GM19438 (cell line): ENCODE measurements around the gene CNNM1.

ENCODE experiments used
- ATAC-seq: cut with Tn5 transposase; IDR thresholded peaks from one replicate; pipeline ENCODE4 v1.9.1; 2021; ENCODE audit warnings: low read depth; ENCODE audit not compliant: unreplicated experiment

Gene CNNM1

DNA sequence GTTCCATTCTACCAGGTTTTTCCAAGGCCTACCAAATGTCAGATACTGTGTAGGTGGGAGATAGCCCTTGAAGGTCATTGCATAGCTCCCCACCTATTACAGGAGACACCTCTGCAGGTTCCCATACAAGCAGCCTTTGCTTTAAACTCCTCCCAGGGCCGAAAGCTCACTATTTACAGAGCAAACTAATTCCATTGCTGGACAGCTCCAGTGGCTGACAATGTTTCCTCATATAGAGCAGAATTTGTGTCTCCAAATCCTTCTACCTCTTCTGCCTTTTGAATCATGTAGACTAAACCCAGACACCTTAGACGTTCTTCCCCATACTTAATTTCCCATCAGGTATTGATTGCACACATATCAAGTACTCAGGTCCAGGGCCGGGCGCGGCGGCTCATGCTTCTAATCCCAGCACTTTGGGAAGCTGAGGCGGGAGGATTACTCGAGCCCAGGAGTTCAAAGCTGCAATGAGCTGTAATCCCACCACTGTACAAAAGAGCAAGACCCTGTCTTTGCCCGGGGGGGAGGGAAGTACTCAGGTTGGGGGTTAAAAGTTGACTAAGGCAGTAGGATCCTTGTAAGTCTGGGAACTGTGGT lies 2.1 kb downstream of the CNNM1 start:
- no peak for ATAC-seq

DNA sequence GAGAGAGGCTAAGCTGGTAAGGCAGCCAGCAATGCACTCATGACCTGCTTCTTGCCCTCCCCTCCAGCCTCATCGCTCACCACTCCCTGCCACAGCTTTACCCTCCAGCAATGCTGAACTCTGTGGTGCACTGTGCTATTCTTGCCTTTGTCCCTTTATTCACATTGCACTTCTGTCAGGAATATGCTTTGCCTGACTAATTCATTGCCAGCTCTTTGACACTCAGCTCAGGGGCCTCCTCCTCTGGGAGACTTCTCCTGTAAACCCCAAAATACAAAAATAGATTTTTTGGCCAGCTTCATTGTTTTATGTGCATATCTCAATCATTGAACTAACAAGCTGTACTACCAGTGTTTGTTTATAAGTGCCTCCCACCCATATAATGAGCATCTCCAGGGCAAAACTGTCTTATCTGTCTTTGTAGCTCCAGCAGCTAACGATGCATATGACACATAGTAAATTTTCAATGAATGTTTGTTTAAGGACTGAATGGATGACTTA lies 8.2 kb downstream of the CNNM1 start:
- no peak for ATAC-seq

DNA sequence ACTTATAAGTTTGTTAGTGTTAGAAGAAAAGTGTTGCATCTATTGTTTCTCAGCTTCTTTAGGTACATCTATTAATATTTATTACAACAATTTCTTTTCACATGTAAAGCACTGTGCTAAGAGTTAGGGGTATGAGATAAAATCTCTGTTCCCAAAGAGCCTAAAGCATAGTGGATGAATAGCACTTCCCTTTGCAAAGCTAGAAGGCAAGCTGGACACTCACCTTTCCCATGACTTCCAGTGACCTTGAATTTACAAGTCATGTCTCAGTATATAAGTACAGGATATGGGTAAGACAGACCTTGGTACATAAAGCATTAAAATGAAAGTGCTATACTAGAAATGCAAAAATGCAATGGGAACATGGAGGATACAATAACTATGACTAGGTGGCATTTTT lies 8.7 kb downstream of the CNNM1 start:
- no peak for ATAC-seq

DNA sequence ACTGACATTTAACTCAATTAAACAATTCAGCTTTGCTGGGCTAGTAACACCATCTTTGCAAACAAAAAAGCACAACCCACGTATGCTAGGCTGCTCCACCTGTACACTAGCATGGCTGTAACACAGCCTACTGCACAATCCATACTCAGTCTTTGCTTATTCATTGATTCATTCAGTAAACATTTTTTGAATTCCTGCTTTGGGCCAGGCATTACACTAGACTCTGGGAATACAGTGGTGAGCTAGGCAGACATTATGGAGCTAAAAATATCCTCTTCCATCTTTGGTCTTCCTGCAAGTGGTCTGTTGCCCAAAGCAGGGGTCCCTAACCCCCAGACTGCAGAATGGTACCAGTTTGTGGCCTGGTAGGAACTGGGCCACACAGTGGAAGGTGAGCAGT lies 9.9 kb downstream of the CNNM1 start:
- ATAC-seq, result no peak

DNA sequence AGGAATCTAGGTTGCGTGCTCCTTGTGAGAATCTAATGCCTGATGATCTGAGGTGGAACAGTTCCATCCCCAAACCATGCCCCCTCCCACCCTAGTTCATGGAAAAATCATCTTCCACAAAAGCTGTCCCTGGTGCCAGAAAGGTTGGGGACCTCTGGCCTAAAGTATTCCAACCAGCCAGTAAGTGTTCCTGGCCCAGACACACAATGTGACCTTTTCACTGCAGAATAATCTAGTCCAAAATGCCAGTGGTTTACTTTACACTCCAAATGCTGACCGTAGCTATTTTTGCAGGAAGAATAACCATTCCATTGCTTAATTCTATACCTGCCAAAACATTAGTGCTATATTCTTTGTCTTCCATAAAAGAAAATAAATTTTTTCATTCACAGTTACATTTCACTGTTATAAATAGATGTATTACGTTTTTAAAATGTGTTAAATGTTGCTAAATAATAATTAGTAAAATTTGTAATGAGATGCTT lies 10.4 kb downstream of the CNNM1 start:
- no peak for ATAC-seq

DNA sequence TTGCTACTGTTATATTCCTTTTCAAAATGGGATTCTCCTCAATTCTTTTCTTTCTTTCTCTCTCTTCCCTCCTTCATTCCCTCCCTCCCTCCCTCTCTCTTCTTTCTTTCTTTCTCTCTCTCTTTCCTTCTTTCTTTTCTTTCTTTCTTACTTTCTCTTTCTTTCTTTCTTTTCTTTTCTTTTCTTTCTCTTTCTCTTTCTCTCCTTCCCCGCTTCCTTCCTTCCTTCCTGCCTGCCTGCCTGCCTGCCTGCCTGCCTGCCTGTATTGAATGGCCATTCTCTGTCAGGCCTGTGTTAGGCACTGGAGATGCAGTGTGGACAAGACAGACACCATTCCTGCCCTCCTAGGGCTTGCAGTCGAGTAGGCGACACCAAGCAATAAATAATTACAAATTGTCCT lies 11.5 kb downstream of the CNNM1 start:
- no peak for ATAC-seq

DNA sequence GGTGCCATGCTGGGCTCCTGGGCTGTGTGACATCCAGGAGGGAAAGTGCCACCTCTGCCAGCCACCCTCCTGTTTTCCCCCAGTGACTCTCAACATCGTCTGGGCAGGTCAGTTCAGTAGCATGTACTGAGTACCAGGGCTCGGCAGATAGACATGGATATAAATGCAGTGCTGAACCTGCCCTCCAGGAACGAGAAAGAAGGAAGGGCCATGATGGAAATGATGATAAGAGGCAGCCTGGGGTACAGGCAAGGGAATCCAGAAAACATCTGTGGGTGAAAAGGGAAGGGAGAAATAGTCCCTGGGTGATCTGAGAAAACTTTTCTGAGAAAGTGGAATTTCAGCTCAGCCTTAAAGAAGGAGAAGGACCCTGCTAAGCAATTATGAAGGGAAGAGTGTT lies 12.1 kb downstream of the CNNM1 start:
- ATAC-seq, result no peak

DNA sequence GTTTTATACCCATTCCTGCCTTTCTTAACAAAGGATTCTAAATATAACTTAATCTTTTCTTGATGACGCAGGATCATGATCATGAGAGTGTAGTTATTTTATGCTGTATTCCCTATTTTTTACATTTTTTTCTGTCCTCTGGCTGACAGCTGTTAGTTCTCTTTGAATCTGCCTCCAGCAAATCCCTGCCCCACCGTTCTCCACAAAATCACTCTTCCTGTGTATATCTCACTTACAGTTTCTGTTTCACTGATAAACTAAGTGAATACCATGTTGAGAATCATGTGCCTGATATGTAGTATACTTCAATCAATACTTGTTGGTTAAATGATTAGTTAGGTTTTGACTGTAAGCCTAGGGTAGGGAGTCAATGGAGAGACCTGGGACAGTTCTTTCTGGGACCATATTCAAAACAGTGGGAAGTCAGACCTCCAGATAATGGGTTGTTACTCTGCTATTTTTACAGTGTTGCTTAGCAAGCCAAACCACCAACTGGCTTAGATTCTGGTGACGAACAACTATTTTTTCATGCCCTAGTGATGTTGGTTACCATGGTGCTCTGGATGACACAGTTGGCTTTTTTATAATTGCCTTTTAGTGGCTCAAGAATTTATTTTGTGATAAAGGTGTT lies 12.8 kb downstream of the CNNM1 start:
- ATAC-seq, result no peak

DNA sequence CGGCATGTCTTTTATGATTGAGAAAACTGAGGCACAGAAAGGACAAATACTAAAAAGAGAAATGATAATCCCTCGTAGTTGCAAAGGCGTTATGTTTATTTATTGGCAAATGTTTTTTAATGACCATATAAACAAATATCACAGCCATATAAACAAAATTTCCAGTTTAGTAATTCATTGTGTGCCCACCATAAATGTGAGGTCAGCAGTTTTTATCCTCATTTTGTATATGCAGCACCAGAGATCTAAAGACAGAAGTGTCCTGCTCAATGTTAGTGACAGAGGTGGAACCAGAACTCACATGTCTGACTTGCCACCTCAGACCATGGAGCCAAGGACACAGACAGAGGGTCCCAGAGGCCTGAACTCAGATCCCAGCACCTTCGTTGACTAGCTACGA lies 14.1 kb downstream of the CNNM1 start:
- no peak for ATAC-seq

DNA sequence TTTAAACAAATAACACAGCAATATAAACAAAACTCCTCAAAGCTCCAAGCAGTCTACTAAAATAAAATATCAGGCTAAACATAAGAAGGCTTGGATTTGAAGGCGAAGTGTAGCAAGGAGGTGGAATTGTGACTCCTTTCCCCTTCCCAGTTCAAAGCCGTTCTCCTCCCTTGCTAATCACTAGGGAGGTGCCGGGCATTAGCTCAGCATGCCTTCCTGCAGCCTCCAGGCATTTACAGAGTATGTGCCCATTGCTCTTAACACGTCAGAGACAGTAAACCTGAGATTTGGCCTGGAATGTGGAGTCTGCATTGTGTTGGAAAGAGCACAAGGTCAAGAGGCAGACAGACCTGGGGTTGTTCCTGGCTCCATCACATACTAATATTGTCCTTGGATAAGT lies 15.6 kb downstream of the CNNM1 start:
- ATAC-seq, result no peak

DNA sequence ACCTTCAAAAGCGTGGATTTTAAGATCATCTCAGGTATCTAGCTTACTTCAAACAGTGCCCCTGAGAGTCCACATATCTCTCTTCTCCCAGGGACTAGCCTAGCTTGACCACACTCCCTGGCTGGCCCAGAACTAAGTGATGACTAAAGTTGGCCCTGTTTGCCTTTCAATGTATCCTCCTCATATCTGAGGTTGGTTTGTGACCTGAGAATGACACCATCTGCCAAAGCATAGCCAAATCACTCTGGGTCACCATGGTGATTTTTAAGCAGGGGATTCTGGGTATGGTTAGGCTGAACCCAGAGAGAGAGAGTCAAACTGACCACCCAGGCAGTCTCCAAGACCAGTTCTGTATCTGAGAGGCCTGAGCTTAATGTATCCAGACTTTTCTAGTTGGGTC lies 16.2 kb downstream of the CNNM1 start:
- no peak for ATAC-seq

DNA sequence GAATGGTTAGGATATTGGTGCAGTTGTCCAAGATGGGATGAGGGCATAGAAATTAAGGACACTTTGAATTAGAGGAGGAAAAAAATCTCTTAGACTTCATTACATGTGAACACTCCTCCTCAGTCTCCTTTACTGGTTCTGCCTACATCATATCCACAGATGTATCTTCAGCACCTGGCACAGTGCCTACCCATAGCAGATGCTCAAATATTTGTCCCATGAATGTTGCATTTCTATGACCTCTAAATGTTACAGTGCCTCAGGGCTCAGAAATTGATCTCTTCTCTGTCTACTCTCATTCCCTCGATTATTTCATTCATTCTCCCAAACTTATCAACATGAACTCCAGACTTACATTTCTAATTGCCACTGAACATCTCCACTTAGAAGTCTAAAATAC lies 17.1 kb downstream of the CNNM1 start:
- no peak for ATAC-seq

DNA sequence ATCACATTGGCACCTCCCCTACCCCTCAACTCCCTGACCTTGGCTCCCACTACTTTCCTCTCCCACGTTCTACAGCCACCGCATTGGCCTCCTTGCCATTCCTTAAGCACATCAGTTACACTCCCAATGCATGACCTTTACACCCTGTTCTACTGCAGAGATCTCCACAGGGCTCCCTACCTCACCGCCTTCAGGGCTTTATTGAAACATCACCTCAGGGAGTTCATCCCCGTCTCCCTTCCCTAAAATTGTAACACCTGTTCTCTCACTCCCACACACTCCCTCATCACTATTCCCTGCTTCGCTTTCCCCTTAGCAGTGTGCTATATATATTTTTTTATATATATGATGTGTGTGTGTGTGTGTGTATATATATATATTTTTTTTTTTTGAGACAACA lies 18.5 kb downstream of the CNNM1 start:
- no peak for ATAC-seq

DNA sequence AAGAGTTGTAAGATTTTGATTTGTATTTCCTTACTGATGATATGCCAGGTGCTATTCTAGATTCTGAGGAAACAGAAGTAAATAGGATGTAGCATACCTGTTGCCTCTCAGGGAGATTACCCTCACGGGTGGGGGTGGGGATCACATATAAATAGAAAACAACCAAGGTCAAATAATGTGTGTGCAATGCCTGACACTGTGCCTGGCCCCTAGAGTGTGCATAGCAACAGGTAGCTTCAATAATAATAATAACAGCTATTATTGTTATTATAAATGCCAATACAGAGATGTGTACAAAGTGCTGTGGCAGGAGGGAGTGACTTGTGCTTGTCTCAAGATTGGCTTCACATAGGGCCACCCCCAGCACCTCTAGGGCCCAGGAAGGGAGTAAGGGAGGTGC lies 24.0 kb downstream of the CNNM1 start:
- no peak for ATAC-seq

DNA sequence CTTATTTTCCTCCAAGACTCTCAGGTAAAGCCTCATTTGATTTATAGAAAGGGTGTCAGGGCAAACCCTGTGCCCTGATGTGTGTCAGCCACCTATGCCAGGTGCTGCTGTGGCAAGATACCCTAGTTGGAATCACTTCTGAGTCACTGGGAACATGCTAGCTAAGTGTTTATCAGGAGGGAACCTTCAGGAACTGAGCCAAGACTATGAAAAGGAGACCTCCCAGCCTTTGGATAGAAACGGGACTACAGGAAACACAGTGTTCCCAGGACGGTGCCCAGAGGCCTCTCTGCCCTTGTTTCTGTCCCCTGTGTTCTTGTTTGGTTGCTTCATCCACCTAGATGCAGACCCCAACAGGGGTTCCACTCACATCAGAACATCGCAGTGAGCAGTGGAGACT lies 28.5 kb downstream of the CNNM1 start:
- ATAC-seq, result no peak

DNA sequence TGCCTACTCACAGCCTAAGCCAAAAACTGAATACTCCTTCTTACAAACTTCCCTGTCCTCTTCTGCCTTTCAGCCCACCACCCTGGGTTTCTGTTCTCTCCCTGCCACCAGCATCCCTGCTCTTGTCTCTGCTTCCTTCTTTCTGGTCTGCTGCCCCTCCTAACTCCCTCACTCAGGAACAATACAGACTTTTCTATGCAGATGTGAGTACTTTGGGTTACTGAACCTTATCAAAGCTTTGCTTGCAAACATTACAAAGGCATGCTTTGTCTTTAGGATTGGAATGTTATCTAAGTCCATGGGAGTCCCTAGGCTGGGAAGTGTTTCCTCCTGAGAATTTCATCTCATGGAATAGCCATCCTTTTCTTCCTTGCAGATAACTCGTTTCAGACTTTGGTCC lies 28.9 kb downstream of the CNNM1 start:
- no peak for ATAC-seq

DNA sequence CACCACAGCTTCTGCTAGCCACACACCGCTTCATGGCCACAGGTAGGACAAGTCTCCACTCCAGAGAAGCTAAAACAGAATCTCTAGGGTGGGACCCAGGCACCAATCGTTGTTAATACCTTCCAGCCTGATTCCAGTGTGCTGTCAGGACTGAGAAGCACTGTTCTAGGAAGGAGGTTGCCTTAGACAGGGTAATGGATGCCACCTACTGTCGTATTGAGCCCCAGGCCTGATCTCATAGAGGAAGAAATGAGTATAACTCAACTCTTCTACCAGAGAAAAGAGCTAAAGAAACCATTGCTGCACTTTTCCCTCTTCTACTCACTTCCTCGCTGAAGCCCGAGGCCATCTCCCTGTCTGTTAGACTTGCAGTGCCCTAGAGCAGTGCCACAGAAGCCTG lies 31.8 kb downstream of the CNNM1 start:
- no peak for ATAC-seq

DNA sequence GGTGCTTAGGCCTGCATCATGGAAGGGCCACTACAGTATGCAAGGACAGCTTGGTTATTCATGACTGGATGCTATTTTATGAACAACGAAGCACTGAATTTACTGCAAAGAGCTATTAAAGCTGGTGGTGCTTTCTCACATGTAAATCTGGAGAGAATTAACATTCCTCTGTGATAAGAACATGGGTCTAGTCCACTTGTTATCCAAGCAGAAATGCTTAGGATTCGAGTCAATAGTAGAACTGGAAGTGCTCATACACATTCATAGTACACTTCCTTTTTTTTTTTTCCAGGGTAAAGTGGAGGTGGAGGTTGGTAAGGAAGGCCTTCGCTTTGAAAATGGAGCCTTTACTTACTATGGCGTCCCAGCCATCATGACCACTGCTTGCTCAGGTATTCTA lies 35.0 kb downstream of the CNNM1 start:
- no peak for ATAC-seq

DNA sequence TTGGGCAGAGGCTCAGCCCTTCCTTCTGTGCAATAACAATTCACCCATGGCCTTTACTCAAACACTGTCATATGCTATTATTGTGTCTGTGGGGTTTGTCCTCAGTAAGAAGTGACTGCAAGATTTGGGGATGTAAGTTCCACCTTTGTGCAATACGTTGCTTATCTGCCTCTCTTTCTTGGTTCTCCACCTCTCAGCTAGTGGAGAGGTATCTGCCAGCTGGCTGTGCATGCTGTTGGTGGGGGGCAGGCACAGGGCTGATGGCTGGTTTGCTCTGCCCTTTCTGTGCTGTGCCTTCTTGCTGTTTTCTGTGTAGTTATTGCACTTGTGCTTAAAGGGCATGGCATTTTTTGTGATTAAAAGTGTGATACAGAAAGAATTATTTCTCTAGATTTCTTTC lies 36.2 kb downstream of the CNNM1 start:
- no peak for ATAC-seq

DNA sequence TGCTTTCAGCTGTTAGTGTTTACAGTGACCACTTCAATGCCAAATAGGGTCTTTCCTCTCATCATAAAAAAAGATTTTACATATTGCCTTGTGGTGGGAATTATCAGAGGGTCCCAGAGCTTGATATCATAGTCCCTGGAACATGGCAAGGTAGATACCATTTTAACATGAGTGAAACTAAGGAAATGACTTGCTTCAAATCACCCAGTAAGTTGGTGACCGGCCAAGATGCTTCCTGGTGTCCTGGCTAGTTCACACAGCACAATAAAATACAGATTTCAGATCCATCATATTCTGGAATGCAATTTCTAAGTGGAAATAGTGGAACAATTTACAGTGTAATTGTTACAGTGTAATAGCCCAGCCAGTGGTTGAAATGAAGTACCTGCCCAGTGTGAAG lies 36.6 kb downstream of the CNNM1 start:
- no peak for ATAC-seq

DNA sequence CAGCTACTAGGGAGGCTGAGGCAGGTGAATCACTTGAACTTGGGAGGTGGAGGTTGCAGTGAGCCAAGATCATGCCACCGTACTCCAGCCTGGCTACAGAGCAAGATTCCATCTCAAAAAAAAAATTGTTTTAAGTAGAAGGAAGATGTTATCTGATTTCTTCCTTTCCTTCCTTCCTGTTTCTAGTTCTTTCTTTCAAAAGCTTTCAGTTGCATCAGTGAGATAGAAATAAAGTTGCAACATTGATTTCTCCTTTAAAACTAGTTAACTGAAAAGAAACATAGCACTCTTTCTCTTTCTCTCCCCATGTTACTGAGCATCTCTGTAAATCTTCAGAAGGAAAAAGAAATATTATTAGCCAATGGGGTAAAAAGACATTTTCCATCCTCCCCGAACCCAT lies 37.5 kb downstream of the CNNM1 start:
- no peak for ATAC-seq

DNA sequence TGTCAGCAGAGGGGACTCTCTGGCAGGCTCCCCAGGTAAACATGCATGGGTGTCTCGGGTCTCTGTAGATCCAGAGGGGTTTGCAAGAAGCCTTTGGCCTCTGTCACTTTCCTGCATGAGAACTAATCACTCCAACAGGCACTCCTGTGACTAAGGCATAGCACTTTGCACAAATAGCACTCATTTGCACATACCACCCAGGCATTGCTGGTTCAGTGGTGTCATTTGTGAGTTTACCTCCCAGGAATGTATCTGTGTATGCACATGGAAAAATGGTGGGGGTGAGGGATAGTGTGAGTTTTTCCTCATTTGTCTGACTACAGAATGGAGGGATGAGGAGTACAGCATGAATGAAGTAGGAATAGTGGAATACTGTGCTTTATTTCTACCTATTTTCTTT lies 39.5 kb downstream of the CNNM1 start:
- no peak for ATAC-seq

DNA sequence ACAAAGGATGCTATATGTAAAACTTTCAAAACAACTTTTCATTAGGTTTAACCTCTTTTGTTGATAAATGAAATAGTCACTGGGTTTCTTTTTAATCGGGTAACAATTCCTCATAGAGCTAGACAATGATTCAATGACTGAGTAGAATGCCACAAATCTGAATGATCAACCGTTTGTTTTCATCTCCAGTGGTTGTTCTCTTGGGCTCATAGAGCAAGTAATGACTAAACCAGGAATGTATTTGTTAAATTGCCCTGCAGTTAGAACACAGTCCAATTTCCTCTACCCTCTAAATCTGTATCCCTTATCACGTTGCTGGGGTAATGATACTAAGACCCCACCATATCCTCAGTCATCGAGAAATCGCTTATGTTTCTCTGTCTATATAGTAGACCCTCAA lies 40.0 kb downstream of the CNNM1 start:
- no peak for ATAC-seq
